Measurements from ENCODE around the gene EIF4E2.

DNA sequence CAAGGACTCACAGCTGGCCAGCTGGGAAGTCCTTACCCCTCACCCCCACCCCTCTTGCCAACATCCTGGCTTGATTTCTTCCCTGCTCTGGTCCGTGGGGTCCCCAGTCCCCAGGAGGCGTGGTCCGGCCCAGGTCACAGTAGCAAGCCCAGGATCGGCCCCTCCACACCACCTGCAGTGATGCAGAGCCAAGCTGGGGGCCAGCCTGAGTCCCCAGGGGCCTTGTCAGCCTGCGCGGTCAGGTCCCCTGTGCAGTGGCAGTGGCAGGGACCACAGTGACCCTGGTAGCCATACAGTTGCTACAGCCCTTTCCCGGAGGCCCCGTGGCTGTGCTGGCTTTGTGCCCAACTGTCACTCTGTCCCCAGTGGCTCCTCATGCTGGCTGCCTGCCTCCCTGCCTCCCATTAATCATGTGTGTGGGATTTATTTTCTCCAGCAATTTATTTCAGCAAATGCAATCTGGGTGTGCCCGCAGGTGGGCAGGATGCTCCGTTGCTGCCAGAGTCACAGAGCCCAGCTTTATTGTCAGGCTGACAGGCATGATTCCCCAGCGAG is 39.1 kb upstream of the EIF4E2 start:
- TF ChIP-seq EZH2 (optimal IDR thresholded peaks at IDR 0.05; ENCODE audit: low read depth, low read length) = no peak
- TF ChIP-seq, protein P1, sequence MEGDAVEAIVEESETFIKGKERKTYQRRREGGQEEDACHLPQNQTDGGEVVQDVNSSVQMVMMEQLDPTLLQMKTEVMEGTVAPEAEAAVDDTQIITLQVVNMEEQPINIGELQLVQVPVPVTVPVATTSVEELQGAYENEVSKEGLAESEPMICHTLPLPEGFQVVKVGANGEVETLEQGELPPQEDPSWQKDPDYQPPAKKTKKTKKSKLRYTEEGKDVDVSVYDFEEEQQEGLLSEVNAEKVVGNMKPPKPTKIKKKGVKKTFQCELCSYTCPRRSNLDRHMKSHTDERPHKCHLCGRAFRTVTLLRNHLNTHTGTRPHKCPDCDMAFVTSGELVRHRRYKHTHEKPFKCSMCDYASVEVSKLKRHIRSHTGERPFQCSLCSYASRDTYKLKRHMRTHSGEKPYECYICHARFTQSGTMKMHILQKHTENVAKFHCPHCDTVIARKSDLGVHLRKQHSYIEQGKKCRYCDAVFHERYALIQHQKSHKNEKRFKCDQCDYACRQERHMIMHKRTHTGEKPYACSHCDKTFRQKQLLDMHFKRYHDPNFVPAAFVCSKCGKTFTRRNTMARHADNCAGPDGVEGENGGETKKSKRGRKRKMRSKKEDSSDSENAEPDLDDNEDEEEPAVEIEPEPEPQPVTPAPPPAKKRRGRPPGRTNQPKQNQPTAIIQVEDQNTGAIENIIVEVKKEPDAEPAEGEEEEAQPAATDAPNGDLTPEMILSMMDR (IDR thresholded peaks at IDR 0.05; ENCODE audit: low read length) = no peak
- TF ChIP-seq EZH2phosphoT487 (IDR thresholded peaks at IDR 0.05; ENCODE audit: low read length) = no peak
